IPS-20b (cell line): ENCODE measurements around the gene CNRIP1.

Experiments used
- H3K27ac ChIP-seq: one replicate; pipeline ENCODE4 v1.5.1; 2013; ENCODE audit warnings: low read length
- H3K27me3 ChIP-seq: 2 replicates; pipeline ENCODE4 v1.6.1; 2013; ENCODE audit warnings: mild to moderate bottlenecking, low read length, inconsistent platforms; ENCODE audit not compliant: insufficient read depth
- H3K36me3 ChIP-seq: 2 replicates; pipeline ENCODE4 v1.6.1; 2013; ENCODE audit warnings: low read depth, mild to moderate bottlenecking, inconsistent platforms, low read length, moderate library complexity; ENCODE audit not compliant: insufficient read depth
- H3K4me1 ChIP-seq: 2 replicates; pipeline ENCODE4 v1.6.1; 2013; ENCODE audit warnings: mild to moderate bottlenecking, control low read depth, inconsistent platforms, low read length, moderate library complexity; ENCODE audit not compliant: insufficient read depth
- H3K4me3 ChIP-seq: 2 replicates; pipeline ENCODE4 v1.5.1; 2013; ENCODE audit warnings: mild to moderate bottlenecking, low read length, inconsistent platforms
- H3K9ac ChIP-seq: 2 replicates; pipeline ENCODE4 v1.6.1; 2013; ENCODE audit warnings: low read depth, mild to moderate bottlenecking, inconsistent platforms, low read length, moderate library complexity
- H3K9me3 ChIP-seq: 2 replicates; pipeline ENCODE4 v1.6.1; 2013; ENCODE audit warnings: mild to moderate bottlenecking, low read depth, low read length, inconsistent platforms; ENCODE audit not compliant: insufficient read depth

CNRIP1 gene

DNA sequence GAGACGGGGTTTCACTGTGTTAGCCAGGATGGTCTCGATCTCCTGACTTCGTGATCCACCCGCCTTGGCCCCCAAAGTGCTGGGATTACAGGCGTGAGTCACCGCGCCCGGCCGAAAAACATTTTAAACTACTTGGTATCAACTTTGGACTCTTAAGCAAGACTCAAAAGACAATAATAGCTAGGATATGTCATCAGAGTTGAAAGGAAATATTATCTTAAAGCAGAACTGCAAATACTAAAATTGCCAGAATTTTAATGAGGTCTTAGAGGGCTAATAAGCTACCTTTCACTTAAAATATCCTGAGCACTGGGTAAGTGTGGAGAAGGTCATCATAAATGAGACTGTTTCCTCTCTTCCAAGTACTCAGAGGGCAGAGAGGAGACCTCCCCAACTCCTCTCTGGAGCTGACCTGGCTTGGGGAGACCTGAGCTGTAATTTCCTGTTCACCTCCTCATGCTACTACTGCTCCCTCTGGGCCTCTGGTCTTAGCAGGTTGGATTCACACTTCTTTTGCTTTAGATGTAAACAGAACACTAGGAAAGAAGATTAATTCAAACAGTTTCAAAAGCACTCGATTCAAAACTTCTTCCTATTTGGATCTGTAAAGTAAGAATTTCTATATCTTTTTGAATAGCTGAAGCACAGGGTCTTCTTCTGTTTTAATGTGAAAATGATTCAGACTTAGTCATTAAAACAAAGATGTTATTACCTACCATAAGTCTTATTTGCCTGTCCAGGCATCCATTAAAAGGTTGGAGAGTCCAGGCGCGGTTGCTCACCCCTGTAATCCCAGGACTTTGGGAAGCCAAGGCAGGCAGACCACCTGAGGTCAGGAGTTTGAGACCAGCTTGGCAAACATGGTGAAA is 16.5 kb downstream of the CNRIP1 start:
- no peaks in the 10 kb centered on the region for H3K9me3 ChIP-seq
- H3K27ac ChIP-seq = no peak overlapping the region
- no peak overlapping the region for H3K9ac ChIP-seq
- H3K36me3 ChIP-seq = no peaks in the 10 kb centered on the region
- no peaks in the 10 kb centered on the region for H3K4me1 ChIP-seq
- H3K27me3 ChIP-seq = no peaks in the 10 kb centered on the region
- H3K4me3 ChIP-seq = no peak overlapping the region

DNA sequence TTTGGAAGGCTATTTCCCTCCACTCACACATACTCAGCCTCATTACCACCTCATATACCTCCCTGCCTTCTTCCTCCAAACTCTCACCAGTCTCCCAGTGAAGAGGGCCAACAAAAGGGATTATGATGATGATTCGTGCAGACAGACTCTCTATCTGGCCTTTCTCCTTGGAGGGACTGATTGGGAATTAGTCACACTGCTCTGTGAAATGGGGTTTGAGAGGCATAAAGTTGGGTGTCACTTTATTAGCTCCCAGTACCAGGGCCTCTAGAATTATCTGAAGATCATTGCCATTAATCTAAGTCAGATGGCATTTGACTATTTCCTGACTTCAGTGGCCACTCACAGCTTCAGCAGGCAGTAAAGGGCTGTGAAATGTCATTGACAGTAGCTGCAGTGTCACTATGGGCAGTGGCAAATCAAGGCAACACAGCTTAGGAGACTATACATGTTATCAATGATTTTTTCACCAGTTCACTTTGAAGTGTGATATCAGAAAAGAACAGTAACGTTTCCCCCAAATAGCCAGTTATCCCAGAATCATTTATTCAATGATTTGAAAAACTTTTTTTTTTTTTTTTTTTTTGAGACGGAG is 17.4 kb downstream of the CNRIP1 start:
- no peak overlapping the region for H3K27ac ChIP-seq
- H3K36me3 ChIP-seq = no peaks in the 10 kb centered on the region
- no peaks in the 10 kb centered on the region for H3K4me1 ChIP-seq
- H3K9me3 ChIP-seq = no peaks in the 10 kb centered on the region
- H3K27me3 ChIP-seq = no peaks in the 10 kb centered on the region
- no peak overlapping the region for H3K9ac ChIP-seq
- no peak overlapping the region for H3K4me3 ChIP-seq

DNA sequence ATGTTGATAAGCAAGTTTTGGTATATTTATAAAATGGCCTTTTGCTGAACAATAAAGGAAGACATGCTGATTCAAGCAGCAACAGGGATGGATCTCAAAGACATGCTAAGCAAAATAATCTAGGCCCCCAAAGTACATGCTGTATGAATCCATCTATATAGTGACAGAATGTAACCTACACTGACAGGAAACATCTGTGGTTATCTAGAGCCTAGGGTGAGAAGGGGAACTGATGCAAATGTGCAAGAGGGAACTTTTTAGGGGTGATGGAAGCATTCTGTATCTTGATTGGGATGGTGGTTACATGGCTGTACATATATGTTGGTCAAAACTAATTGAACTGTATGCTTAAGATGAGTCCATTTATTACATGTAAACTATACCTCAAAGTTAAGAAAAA is 24.2 kb downstream of the CNRIP1 start:
- no peaks in the 10 kb centered on the region for H3K27me3 ChIP-seq
- no peak overlapping the region for H3K4me3 ChIP-seq
- H3K27ac ChIP-seq = no peak overlapping the region
- H3K36me3 ChIP-seq = no peaks in the 10 kb centered on the region
- no peaks in the 10 kb centered on the region for H3K4me1 ChIP-seq
- H3K9ac ChIP-seq = no peak overlapping the region
- H3K9me3 ChIP-seq = no peaks in the 10 kb centered on the region

DNA sequence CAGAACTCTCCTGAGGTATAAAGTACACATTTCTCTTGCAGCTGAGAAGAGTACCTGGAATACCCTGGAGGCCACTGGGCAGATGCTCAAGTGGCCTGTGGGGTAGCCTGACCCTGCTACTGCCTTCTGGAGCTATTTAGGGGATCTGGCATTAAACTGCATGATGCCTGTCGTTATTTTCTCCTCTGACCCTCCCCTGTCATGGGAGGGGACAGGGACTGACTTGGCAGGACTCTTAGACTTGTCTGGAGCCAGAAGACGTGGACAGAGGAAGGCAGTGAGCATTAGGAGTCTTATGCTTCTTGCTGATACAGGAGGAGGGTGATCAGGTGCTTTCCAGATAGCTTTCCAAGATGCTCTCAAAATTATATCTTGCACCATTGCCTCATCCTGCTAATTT is 24.8 kb downstream of the CNRIP1 start:
- no peaks in the 10 kb centered on the region for H3K4me1 ChIP-seq
- no peak overlapping the region for H3K4me3 ChIP-seq
- H3K36me3 ChIP-seq = no peaks in the 10 kb centered on the region
- H3K27me3 ChIP-seq = no peaks in the 10 kb centered on the region
- no peak overlapping the region for H3K27ac ChIP-seq
- H3K9ac ChIP-seq = no peak overlapping the region
- no peaks in the 10 kb centered on the region for H3K9me3 ChIP-seq

DNA sequence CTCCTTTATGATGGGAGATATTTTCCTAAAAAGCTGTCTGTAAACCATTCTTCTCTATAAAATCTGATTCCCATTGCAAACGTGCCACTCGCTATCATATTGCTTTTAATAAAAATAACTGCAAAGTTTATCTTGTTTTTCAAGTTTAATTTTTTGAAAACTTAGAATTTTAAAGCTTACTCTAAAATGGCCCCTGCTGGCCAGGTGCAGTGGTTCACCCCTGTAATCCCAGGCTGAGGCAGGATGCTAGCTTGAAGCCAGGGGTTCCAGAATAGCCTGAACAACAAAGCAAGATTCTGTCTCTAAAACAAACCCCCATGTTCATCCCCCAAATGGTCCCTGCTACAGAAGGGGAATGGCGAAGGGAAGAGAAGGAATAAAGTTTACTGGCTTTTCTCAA is 25.6 kb downstream of the CNRIP1 start:
- Histone ChIP-seq H3K4me3 (no peak overlapping the region), H3K27me3 (no peaks in the 10 kb centered on the region), H3K36me3 (no peaks in the 10 kb centered on the region), H3K9me3 (no peaks in the 10 kb centered on the region), H3K4me1 (no peaks in the 10 kb centered on the region), H3K27ac (no peak overlapping the region), H3K9ac (no peak overlapping the region)

DNA sequence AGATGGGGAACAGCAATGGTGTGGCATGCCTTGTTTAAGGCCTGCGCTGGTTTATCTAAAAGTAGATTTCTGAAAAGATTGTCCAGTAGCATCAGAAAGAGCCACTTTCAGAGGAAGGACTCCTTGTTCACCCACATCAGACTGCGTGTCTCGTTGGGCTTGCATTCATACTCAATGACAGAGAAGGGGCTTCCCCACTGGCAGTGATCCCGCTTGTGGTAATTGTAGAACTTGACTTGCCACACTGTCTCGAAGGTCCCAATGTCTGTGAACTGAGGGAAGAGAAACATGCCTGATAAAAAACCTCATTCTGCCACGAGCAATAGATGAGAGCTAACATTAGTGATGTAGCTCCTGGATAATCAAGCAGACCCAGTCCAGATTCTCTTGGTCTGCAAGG is 26.0 kb downstream of the CNRIP1 start:
- no peaks in the 10 kb centered on the region for H3K9me3 ChIP-seq
- no peaks in the 10 kb centered on the region for H3K27me3 ChIP-seq
- no peak overlapping the region for H3K27ac ChIP-seq
- H3K36me3 ChIP-seq = no peaks in the 10 kb centered on the region
- H3K4me1 ChIP-seq = no peaks in the 10 kb centered on the region
- H3K4me3 ChIP-seq = no peak overlapping the region
- H3K9ac ChIP-seq = no peak overlapping the region

DNA sequence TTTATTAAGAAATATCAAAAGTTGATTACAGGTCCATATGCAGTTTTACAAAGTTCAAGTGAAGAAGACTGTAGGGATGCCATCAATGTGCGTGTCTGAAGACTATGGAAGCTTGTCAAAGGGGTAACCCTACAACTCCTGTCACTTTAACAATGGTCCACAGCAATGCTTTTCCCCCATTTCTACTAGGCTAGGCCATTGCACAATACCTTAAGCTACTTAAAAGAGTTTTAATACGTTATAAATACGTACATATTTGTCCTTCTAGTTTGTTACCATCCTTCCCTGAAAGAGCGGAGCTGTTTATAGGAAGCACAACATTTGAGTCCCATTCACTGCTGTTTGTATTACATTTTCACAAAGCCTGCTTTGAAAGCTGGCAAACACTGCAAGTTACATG is 26.7 kb downstream of the CNRIP1 start:
- H3K27me3 ChIP-seq = no peaks in the 10 kb centered on the region
- no peak overlapping the region for H3K27ac ChIP-seq
- H3K9me3 ChIP-seq = no peaks in the 10 kb centered on the region
- no peaks in the 10 kb centered on the region for H3K4me1 ChIP-seq
- no peaks in the 10 kb centered on the region for H3K36me3 ChIP-seq
- H3K4me3 ChIP-seq = no peak overlapping the region
- H3K9ac ChIP-seq = no peak overlapping the region

DNA sequence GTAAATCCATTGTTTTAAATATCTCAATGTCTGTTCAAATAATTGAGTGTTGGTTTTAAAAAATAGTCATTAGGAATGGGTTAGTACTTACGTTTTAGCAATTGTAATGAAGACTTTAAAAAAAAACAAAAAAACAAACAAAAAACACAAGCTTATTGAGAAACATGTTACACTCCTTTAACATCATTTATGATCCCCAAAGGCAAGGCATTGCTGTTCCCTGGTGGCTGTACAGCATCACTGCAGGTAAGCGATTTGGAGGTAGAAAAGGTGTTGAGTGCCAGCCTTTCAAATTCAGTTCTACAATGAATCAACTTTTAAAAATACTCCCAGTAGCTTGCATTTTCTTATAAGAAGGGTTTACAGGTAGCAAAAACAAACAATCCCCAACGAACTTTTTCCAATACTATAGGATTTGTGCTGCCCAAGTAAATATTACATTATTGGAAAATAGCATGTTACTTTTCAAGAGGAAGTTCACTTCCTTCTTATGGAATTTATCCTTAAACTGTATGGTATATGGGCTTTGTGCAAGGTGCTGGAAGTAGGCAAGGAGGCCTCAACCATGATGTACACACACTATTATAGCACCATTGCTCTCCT is 27.5 kb downstream of the CNRIP1 start:
- no peaks in the 10 kb centered on the region for H3K9me3 ChIP-seq
- H3K27me3 ChIP-seq = no peaks in the 10 kb centered on the region
- no peak overlapping the region for H3K4me3 ChIP-seq
- H3K36me3 ChIP-seq = no peaks in the 10 kb centered on the region
- H3K9ac ChIP-seq = no peak overlapping the region
- no peak overlapping the region for H3K27ac ChIP-seq
- no peaks in the 10 kb centered on the region for H3K4me1 ChIP-seq

DNA sequence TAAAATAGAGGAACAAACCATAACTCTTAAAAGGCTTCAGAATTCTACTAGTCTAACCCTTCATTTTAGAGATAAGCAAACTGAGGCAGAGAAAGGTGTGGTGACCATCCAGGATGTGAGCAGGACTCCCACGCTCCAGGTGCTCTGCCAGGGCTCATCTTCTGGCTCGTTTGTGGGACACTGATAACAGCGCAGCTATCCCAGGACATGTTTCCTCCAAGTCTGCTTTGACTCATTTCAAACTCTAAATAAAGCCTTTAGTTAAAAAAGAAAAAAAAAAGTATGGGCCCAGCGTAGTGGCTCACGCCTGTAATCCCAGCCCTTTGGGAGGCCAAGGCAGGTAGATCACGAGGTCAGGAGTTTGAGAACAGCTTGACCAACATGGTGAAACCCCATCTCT is 28.4 kb downstream of the CNRIP1 start:
- Histone ChIP-seq H3K4me3 (no peak overlapping the region), H3K27ac (no peak overlapping the region), H3K9me3 (no peaks in the 10 kb centered on the region), H3K9ac (no peak overlapping the region), H3K27me3 (no peaks in the 10 kb centered on the region), H3K4me1 (no peaks in the 10 kb centered on the region), H3K36me3 (no peaks in the 10 kb centered on the region)

DNA sequence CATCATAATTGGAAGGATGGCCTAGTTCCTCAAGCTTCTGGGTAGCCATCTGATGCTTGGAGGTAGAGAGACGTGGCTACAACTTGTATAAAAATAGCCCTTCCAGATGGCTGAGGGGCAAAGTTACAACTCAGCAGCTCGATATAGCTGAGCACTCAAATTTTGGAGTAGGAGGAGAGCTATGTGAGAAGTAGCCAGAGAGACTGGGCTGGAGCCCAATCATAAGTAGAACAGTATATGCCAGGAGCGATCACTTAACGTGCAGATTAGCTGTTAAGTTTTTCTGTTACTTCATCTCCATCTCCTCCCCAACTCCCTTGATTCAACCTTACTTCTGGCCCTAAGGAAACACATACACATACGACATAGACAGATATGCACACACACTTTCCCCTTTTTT is 28.8 kb downstream of the CNRIP1 start:
- H3K36me3 ChIP-seq = no peaks in the 10 kb centered on the region
- H3K27ac ChIP-seq = no peak overlapping the region
- H3K27me3 ChIP-seq = no peaks in the 10 kb centered on the region
- no peaks in the 10 kb centered on the region for H3K4me1 ChIP-seq
- no peak overlapping the region for H3K9ac ChIP-seq
- H3K9me3 ChIP-seq = no peaks in the 10 kb centered on the region
- H3K4me3 ChIP-seq = no peak overlapping the region

DNA sequence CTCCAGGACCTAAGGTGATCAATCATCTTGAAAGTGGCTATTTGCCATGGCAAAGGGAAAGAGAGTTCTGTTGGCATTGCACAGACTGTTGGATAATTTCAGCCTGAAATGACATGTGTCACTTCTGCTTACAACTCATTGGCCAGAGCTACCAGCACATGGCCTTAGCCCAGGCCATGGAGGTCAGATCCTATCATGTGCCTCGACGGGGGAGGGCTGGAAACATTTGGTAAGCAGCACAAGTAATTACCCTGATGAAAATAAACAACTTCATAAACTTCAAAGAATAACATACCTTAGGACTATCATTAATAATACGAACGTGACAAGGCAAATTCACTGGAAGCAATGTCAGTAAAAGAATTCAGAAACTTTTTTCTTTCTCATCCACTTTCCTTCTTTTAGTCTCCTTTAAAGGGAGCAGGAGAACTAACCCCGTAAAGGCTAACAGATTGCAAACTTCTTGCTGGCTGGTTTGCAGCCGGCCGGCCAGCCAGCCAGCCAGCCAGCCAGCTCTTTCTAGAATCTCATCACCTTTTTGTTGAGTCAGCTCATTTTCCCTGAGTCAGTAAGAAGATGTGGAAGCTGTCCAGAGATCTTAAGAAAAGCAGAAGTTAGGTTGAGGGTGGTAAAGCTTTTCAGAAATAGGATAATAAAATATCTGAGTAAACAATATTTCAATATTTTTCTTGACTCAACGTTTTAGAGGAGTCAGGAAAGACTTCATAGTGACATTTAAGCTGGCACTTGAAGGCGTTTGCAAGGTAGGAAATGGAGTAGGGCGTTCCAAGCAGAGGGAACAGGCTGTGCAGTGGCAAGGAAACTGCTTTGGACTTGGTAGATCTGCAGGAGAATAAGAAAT is 31.9 kb downstream of the CNRIP1 start:
- no peaks in the 10 kb centered on the region for H3K36me3 ChIP-seq
- no peaks in the 10 kb centered on the region for H3K27me3 ChIP-seq
- no peaks in the 10 kb centered on the region for H3K9me3 ChIP-seq
- H3K9ac ChIP-seq = no peak overlapping the region
- H3K27ac ChIP-seq = no peak overlapping the region
- no peak overlapping the region for H3K4me3 ChIP-seq
- H3K4me1 ChIP-seq = no peaks in the 10 kb centered on the region
